GM18909 (cell line): ENCODE measurements around the gene SECTM1.
"Not testable (repeated sequence)": the region's sequence is repeated elsewhere in the genome, so short reads cannot be mapped to it uniquely, and the experiment has no call there.

Experiments used
- ATAC-seq: cut with Tn5 transposase; IDR thresholded peaks from one replicate; pipeline ENCODE4 v1.9.1; 2021; ENCODE audit warnings: mild to moderate bottlenecking; ENCODE audit not compliant: unreplicated experiment, poor library complexity

The SECTM1 gene

GRCh38 chr17:82333279-82334171, at the start of gene SECTM1:
TSS of gene SECTM1 (minus strand) at chr17:82333766. CDS start at chr17:82327240, 6,526 bp downstream.
- no peak for ATAC-seq

GRCh38 chr17:82382933-82383255, 49.3 kb upstream of the SECTM1 start:
- no peak for ATAC-seq

- ATAC-seq = not testable (repeated sequence)
These were observed 48.8 kb upstream of the SECTM1 start for GRCh38 chr17:82382220-82382932.

- not testable (repeated sequence) for ATAC-seq
These were observed 48.1 kb upstream of the SECTM1 start for GRCh38 chr17:82381703-82382009.

- no peak for ATAC-seq
These were observed 47.5 kb upstream of the SECTM1 start for GRCh38 chr17:82380860-82381702.

- no peak for ATAC-seq
These were observed 45.1 kb upstream of the SECTM1 start for GRCh38 chr17:82378741-82379021.

- ATAC-seq = no peak
These were observed 44.6 kb upstream of the SECTM1 start for GRCh38 chr17:82377924-82378740.

- not testable (repeated sequence) for ATAC-seq
These were observed 43.7 kb upstream of the SECTM1 start for GRCh38 chr17:82377294-82377693.

- ATAC-seq = no peak
These were observed 42.6 kb upstream of the SECTM1 start for GRCh38 chr17:82376042-82376730.

GRCh38 chr17:82375359-82376041, 41.9 kb upstream of the SECTM1 start:
- ATAC-seq = no peak

GRCh38 chr17:82374626-82375331, 41.2 kb upstream of the SECTM1 start:
- ATAC-seq = no peak

GRCh38 chr17:82373731-82374625, 40.4 kb upstream of the SECTM1 start:
- ATAC-seq = no peak

- ATAC-seq = not testable (repeated sequence)
These were observed 39.5 kb upstream of the SECTM1 start for GRCh38 chr17:82373072-82373452.

- no peak for ATAC-seq
These were observed 38.9 kb upstream of the SECTM1 start for GRCh38 chr17:82372249-82373071.

- ATAC-seq = no peak
These were observed 38.0 kb upstream of the SECTM1 start, which contains the start of gene UTS2R for GRCh38 chr17:82371333-82372248. TSS of gene UTS2R (plus strand) at chr17:82371765. CDS start at chr17:82374325, 2,560 bp downstream.
